Erythroblast (primary cell): ENCODE results near the gene IMPACT.

Experiments
- DNase-seq, 2 experiments: peaks; one replicate each; lab custom pipeline; 2025; lab: John Stamatoyannopoulos, UW
- GATA1 ChIP-seq: IDR thresholded peaks from 2 replicates; pipeline ENCODE4 v1.6.1; 2011; ENCODE audit warnings: low read depth, mild to moderate bottlenecking, control low read depth, low read length, moderate library complexity
- POLR2A ChIP-seq: IDR thresholded peaks from 2 replicates; pipeline ENCODE4 v1.6.1; 2011; ENCODE audit warnings: mild to moderate bottlenecking, low read length

Gene IMPACT

GRCh38 chr18:24475926-24476589 is 49.6 kb downstream of the IMPACT start:
- TF ChIP-seq POLR2A (no peak), GATA1 (no peak)
- no peak for DNase-seq

DNA sequence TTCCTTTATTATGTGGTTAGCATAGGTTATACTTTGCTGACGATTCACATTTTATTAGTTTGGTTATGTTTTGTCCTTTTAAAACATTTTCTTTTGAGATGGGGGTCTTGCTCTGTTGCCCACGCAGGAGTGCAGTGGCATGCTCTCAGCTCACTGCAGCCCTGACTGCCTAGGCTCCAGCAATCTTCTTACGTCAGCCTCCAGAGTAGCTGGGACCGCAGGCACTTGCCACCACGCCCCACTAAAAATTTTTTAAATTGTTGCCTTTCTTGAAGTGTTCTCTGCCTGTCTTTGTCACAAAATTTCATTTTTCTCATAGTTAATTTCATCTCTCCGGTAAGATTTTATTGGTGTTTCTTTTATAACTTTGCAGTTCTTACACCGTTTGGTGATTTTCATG is 52.9 kb downstream of the IMPACT start:
- TF ChIP-seq GATA1 (no peak), POLR2A (no peak)

DNA sequence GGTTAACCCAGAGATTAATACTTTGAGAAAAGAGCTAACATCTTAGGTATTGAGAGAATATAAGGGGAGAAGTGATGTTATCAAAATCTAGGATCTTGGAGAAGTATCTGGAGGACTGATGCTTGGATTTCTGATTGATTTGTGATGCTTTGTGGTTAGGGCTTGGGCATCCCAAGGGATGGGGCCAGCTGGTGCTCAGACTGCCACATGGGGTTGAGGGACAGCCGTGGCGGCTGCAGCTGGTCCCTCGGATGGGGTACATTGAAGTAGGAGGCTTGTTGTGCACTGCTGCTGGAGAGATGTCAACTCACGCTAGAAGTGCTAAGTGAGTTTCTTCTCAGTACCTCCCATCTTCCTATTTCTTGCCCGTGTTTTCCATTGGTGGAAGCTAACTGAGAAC is 56.4 kb downstream of the IMPACT start:
- DNase-seq, result no peak
- TF ChIP-seq GATA1 (no peak), POLR2A (no peak)

More for the DNA sequence above, 52.9 kb downstream of the IMPACT start:
- no peak for DNase-seq

DNA sequence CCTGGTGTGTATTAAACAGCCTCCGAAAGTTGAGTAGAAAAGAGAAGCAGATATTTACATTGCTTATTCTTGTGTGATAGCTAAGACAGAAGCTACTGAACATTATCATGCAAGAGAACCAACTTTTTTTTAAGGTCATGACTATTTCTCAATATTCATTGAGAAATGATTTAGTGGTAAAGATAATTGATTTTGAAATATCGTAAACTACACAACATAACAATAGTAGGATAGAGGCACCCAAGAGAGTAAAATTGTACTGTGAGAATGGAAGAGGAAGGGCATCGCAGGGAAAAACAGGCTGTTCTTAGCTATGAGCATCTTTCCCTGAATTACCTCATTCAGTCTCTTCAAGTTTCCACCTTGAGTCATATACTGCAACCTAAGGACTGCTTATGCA is 59.2 kb downstream of the IMPACT start:
- no peak for TF ChIP-seq GATA1
- no peak for TF ChIP-seq POLR2A
- DNase-seq, result no peak

DNA sequence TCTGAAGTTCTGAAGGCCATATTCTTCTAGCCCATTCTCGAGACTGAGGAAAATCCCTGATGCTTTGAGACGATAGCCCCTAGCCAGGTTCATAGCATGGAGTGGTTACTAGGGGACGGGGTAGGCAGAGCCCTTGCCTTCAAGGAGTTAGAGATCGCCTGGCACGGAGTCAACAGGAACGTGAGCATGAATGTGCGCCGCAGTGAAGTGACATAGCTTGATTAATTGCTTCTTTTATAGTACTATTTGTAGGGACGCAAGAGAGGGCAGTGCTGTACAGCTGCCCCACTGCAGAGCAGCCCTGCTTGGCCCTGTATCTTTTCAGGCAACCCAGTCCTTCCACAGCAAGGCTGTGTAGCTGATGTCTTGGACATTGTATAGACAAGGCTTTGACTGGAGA is 60.2 kb downstream of the IMPACT start:
- TF ChIP-seq GATA1 (no peak), POLR2A (no peak)
- no peak for DNase-seq

DNA sequence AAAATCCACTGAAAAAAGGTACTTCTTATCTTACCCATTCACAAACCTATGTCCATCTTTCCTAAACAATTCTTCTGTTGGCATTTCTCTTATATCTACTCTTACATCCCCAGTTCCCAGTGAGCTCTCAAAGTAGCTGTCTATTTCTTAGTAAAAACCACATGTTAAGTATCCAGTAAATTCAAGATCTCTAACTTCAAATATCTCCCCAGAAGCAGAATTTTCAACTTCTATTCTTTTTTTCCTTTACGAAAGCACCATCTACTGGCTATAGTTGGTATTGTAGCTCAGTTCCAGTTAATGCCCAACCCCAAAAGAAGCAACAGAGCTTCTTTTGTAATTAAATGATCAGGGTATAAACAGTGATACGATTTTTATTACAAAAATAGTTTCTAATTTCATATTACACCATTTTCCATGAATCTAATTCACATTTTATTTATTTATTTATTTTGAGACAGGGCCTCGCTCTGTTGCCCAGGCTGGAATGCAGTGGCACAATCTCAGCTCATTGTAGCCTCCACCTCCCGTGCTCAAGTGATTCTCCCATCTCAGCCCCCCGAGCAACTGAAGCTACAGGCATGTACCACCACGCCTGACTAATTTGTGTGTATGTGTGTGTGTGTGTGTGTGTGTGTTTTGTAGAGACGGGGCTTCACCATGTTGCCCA is 62.5 kb downstream of the IMPACT start:
- TF ChIP-seq GATA1 (no peak), POLR2A (no peak)
- peak; percentile 48 to 74 for DNase-seq

- DNase-seq, result no peak
- TF ChIP-seq GATA1 (no peak), POLR2A (no peak)
These were observed 64.1 kb downstream of the IMPACT start for GRCh38 chr18:24490539-24490938.

DNA sequence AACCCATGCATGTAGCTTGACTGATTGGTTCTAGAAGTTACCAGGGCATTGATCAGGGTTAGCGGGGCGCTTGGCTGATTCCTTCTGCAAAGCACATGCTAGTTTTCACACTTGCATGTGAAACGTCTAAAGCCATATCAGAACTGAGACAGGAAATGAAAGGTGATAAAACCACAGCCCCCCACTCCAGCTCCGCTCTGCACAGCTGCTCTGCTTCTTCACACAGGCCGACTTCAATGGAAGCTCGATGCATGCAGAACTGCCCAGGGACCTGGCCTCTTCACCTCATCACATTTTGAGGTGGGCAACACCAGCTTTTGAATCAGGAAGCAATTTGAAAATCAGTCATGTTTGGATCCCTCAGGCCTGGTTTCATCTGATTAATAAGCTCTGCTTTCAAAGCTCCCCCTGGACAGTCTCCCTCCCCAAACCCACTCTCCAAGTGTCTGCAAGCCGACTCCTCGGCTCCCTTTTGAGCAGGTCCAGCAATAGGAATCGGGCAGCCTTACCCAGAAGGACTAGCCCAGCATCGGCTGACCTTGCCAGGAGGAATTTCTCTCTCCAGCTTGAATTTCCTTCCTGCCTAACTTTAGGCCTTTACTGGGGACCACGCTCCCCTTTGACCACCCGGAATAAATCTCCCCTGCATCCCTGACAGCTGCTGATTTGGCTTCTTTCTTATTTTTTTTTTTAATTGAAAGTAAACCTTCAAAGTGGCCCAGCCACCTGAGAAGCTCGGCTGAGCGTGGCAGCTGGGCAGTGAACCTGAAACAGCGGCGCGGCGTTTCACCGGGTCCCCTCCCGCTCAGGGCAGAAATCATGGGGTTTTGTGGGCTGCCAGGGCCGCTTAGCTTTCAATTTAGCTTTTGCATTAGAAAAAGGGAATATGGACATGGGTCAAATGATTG is 65.7 kb downstream of the IMPACT start:
- DNase-seq, result no peak
- TF ChIP-seq GATA1 (no peak), POLR2A (no peak)

GRCh38 chr18:24494586-24494985 is 68.1 kb downstream of the IMPACT start:
- TF ChIP-seq GATA1 (no peak), POLR2A (no peak)
- no peak for DNase-seq

GRCh38 chr18:24497031-24497754 is 70.7 kb downstream of the IMPACT start:
- no peak for TF ChIP-seq POLR2A
- TF ChIP-seq GATA1, result no peak
- no peak for DNase-seq

DNA sequence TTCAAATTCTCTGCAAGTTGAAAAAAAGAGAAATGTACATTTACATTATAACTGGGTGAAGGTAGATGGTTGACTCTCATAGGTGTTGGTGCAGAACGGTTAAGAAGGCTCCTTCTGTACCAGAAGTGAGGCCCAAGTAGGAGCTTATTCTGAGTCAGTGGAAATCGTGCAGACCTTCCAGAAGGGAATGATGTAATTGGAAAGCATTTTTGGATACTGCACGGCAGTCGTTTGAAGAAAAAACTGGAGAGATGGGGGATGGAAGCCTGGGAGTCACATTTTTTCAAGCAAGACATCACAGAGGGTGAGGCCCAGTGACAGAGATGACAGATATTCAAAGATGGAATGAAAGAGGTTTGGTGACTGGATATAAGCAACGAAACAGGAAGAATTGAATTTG is 73.3 kb downstream of the IMPACT start:
- no peak for TF ChIP-seq POLR2A
- DNase-seq, result no peak

GRCh38 chr18:24500217-24500616 is 73.7 kb downstream of the IMPACT start:
- DNase-seq, result no peak

GRCh38 chr18:24500766-24501165 is 74.3 kb downstream of the IMPACT start:
- TF ChIP-seq POLR2A (no peak), GATA1 (no peak)

More at GRCh38 chr18:24500217-24500616, 73.7 kb downstream of the IMPACT start:
- TF ChIP-seq GATA1, result no peak
- TF ChIP-seq POLR2A, result no peak

DNA sequence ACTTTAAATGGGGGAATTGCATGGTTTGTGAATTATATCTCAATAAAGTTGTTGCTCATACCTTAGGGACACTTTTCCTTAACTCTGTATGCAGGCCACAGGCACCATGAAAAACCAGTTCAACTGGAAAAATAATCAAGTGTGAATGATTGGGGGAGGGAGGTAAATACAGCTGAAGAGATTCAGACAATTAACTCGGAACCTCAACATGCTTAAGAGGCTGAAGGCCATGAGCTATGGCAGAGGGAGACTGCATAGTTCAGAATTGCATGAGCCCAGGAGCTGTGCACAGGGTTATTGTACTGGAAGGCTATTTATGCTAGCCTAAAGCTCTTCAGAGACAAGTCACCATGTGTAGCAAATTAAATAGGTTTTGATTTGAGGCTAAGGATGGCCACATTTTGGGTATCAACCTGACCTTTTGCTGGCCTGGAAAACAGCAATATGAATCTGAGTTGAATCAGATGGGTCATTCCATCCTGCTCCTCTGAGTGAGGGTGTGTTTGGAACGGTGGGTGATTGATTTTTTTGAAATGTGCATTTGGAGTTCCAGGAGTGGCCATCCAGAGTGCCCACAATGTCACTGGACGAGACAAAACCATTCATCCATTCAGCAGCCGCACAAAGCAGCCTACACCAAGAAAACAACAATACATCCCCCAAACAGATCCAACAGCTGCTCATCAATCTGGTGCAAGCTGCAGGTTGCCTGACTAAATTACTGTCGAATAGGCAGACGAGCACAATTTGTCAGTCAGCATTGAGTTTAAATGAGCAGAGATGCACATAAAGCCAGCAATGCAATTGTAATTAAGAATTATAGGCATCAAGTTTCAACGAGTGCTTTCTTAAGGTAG is 76.4 kb downstream of the IMPACT start:
- TF ChIP-seq POLR2A (no peak), GATA1 (no peak)
- DNase-seq, result no peak

More at GRCh38 chr18:24500766-24501165, 74.3 kb downstream of the IMPACT start:
- no peak for DNase-seq
